GM18868 (cell line): ENCODE data around the gene EFHD2.
"Not testable (repeated sequence)": the region's sequence is repeated elsewhere in the genome, so short reads cannot be mapped to it uniquely, and the experiment has no call there.

Source experiments
- ATAC-seq: cut with Tn5 transposase; IDR thresholded peaks from one replicate; pipeline ENCODE4 v1.9.1; 2021; ENCODE audit warnings: mild to moderate bottlenecking, moderate library complexity; ENCODE audit not compliant: unreplicated experiment

The EFHD2 gene

GRCh38 chr1:15410884-15411245, 1.2 kb downstream of the EFHD2 start:
- no peak for ATAC-seq

- ATAC-seq = peak; percentile 58
Observed at GRCh38 chr1:15411593-15412137, 2.0 kb downstream of the EFHD2 start.

DNA sequence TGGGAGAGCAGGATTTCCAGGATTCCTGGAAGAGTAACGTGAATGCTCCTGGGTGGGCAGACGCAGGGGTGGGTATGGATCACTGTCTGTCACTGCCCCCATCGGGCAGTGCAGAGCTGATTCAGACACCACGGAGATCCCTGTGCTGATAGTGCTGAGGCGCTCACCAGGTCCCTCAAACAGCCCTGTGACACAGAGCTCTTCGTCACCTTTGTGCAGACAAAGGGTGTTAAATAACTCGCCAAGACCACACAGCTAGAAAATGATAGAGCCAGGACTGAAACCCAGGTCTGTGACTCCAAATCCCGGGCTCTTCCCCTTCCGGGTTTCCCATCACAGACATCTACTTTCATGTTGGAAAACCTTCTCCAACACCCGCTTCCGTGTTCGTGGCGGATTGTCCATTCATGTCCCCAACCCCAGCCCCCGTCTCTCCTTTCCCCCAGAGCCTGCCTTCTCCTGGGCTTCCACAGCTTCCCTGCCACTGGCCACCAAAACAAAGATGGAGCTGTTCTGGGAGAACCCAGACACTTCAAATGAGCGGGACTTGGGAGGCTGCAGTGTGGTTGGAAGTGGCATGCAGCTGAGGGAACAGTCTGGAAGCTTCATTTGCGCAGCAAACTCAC, 2.6 kb downstream of the EFHD2 start:
- no peak for ATAC-seq

DNA sequence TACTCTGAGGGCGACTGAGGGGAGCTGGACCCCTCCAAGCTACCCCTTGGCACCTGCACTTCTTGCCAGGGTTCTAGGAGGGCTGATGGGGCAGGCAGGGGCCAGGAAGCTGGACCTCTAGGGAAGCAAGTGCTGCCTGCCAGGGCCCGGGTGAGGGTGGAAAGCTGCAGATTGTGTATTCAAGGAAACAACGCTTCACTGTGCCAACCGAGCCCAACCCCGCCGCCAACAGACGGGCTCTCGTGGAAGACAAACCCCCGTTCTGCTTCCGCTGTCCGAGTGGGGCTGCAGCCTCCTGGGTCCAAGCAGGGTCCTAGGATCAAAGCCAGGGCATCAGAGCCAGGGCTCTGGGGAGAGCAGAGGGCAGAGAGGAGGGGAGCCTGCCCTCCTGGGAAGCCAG, 3.2 kb downstream of the EFHD2 start:
- no peak for ATAC-seq

- ATAC-seq = no peak
Observed at GRCh38 chr1:15413563-15414444, 4.1 kb downstream of the EFHD2 start.

- no peak for ATAC-seq
Observed at GRCh38 chr1:15414445-15414983, 4.8 kb downstream of the EFHD2 start.

- ATAC-seq = no peak
Observed at GRCh38 chr1:15417059-15417934, 7.6 kb downstream of the EFHD2 start.

GRCh38 chr1:15418806-15419515, 9.3 kb downstream of the EFHD2 start:
- ATAC-seq = no peak

DNA sequence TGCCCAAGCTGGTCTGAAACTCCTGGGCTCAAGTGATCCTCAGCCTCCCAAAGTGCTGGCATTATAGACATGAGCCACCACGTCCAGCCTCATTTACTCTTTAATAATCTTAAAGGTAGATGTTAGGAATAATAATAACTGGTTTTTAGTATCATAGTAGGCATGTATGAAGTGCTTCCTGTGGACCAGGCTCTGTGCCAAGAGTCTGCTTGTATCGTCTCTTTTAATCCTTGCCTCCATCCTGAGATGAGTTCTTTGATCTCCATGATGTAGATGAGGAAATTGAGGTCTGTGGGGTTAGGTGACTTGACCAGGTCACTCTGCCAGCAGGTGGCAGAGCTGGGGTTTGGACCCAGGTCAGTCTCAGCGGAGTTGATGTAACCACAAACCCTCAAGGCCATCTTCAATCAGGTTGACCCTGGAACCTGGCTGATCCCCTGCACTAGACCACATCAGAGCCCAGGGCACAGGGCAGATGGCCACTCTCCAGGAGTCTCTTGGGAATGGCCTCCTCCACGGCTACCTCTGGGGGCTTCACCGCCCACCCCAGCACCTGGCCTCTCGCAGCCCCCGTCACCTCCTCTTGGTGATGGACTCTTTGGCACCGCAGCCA, 11.3 kb downstream of the EFHD2 start:
- ATAC-seq = no peak

- ATAC-seq = no peak
Observed at GRCh38 chr1:15422871-15423270, 13.2 kb downstream of the EFHD2 start.

GRCh38 chr1:15423355-15424077, 13.8 kb downstream of the EFHD2 start:
- ATAC-seq = no peak

GRCh38 chr1:15424146-15424667, 14.5 kb downstream of the EFHD2 start:
- ATAC-seq = no peak

- no peak for ATAC-seq
Observed at GRCh38 chr1:15424981-15425380, 15.3 kb downstream of the EFHD2 start.

GRCh38 chr1:15425521-15425920, 15.8 kb downstream of the EFHD2 start:
- no peak for ATAC-seq

DNA sequence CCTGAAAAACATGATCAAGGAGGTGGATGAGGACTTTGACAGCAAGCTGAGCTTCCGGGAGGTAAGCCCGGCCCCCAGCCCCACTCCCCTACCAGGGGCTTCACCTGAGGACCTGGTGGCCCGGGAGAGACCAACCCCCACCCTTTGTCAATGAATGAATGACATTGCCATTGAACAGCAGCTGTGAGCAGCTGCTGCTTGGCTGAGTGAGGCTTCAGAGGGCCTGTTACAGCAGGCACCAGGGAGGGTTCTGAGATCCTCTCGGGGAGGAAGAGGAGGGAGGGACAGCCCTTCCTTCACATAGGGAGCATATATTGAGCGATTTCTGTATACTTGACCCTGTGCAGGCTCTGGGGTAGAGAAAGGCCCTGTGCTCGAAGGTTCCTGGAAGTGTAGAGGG, 16.3 kb downstream of the EFHD2 start:
- no peak for ATAC-seq

DNA sequence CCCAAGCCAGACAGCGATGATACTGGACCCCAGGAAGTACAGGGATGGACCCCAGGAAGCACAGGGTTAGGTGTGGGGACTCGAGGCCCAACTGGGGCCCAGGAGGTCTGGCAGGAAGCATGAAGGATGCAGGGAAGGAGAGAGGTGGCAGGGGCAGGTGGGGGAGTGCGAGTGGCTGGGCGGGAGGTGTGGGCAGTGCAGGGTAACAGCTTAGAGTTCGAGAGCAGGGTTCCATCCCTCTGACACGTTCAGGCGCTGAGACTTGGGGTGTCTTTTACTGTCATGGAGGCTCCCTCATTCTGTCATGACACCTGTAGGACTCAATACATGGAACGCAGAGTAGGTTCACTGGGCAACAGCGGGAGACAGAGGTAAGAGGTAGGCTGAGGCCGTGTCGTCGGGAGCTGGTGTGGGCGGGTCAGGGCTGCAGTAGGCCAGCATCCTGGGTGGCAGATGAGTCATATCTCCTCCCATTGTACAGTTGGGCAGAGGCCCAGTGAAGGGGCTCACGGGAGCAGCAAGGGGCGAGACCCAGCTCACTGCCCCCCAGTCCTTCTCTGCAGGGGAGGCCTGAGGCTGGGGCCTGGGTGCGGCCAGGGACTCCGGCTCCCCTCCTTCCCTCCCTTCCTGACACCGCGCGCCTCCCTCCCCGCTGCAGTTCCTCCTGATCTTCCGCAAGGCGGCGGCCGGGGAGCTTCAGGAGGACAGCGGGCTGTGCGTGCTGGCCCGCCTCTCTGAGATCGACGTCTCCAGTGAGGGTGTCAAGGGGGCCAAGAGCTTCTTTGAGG, 17.0 kb downstream of the EFHD2 start:
- ATAC-seq = no peak

DNA sequence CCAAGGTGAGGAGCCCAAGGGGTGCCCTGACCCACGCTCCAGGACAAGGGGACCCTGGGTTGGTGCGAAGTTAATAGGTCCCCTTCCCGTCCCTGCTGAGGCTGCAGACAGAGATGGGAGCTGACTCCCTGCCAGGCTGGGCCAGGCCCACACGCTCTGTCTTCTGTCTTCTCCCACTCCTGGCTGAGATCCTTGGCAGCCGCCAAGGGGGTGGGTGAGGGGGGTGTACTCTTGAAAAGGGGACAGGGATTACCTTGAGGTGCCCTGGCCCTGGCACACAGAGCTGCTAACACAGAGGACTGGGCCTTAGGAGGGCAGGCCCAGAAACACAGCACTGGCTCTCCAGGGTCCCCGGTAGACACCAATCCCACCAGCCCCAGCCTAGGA, 17.6 kb downstream of the EFHD2 start:
- no peak for ATAC-seq

GRCh38 chr1:15428252-15428651, 18.6 kb downstream of the EFHD2 start:
- not testable (repeated sequence) for ATAC-seq
